ENCODE data around the gene DOK6. TPM values are rescaled to one million over a fixed set of nuclear protein-coding genes. Genes with fewer than 3 reads are reported as not detected.

The DOK6 gene
- total and polyA plus RNA-seq, 2 of the 13 experiments (the other 11 are each of a cell fraction or from before 2014, with no cell fraction given) = 17.0 to 17.2 TPM

GRCh38 chr18:69567813-69568488 is 167.3 kb downstream of the DOK6 start (continued):
- no peak for TF ChIP-seq SIX4 (CRISPR knock-in tag; IDR thresholded peaks at IDR 0.05)
- no peak for TF ChIP-seq ZNF136 (CRISPR knock-in tag; IDR thresholded peaks at IDR 0.05; ENCODE audit: low read depth)
- no peak for TF ChIP-seq PAXIP1 (CRISPR knock-in tag; conservative IDR thresholded peaks at IDR 0.05)
- TF ChIP-seq NCOA2 (CRISPR knock-in tag; IDR thresholded peaks at IDR 0.05) = peak; percentile 28; the same call in 1 of the 2 replicates
- TF ChIP-seq ZNF253 (CRISPR knock-in tag; IDR thresholded peaks at IDR 0.05; ENCODE audit: borderline replicate concordance) = no peak
- TF ChIP-seq NFYB (CRISPR knock-in tag; IDR thresholded peaks at IDR 0.05) = no peak
- no peak for TF ChIP-seq RFXAP (CRISPR knock-in tag; IDR thresholded peaks at IDR 0.05; ENCODE audit: borderline replicate concordance)
- TF ChIP-seq YEATS2 (CRISPR knock-in tag; IDR thresholded peaks at IDR 0.05; ENCODE audit: borderline replicate concordance) = no peak
- 0 out of 2 replicates have a peak, but pooled peaks have one; percentile 44 for TF ChIP-seq ERF (CRISPR knock-in tag; IDR thresholded peaks at IDR 0.05)
- TF ChIP-seq E2F2 (CRISPR knock-in tag; IDR thresholded peaks at IDR 0.05; ENCODE audit: borderline replicate concordance) = no peak
- TF ChIP-seq SAP130 (CRISPR knock-in tag; IDR thresholded peaks at IDR 0.05; ENCODE audit: low read depth) = no peak
- TF ChIP-seq ZNF331 (CRISPR knock-in tag; IDR thresholded peaks at IDR 0.05) = peak; percentile 68; the same call in 1 of the 2 replicates
- 0 out of 2 replicates have a peak, but pooled peaks have one; percentile 9 for TF ChIP-seq HNF4G (IDR thresholded peaks at IDR 0.05; ENCODE audit: borderline replicate concordance, low read depth, low read length)
- TF ChIP-seq HNF4G (CRISPR knock-in tag; IDR thresholded peaks at IDR 0.05; ENCODE audit: borderline replicate concordance, low read depth) = no peak
- peak; percentile 45; the same call in 1 of the 2 replicates for TF ChIP-seq RCOR2 (CRISPR knock-in tag; IDR thresholded peaks at IDR 0.05)
- TF ChIP-seq THYN1 (CRISPR knock-in tag; IDR thresholded peaks at IDR 0.05; ENCODE audit: borderline replicate concordance, low read depth) = no peak
- TF ChIP-seq FIP1L1 (IDR thresholded peaks at IDR 0.05; ENCODE audit: borderline replicate concordance, insufficient read depth, low read depth, low read length) = no peak
- TF ChIP-seq ZBTB37 (CRISPR knock-in tag; IDR thresholded peaks at IDR 0.05) = no peak
- no peak for TF ChIP-seq RFX3 (CRISPR knock-in tag; IDR thresholded peaks at IDR 0.05)
- TF ChIP-seq NFE2 (CRISPR knock-in tag; IDR thresholded peaks at IDR 0.05) = 0 out of 2 replicates have a peak, but pooled peaks have one; percentile 46
- peak; percentile 79; the same call in 1 of the 2 replicates for TF ChIP-seq ETV5 (CRISPR knock-in tag; IDR thresholded peaks at IDR 0.05; ENCODE audit: borderline replicate concordance)
- TF ChIP-seq PHF8 (CRISPR knock-in tag; IDR thresholded peaks at IDR 0.05) = no peak
- TF ChIP-seq NFIC (IDR thresholded peaks at IDR 0.05; ENCODE audit: low read length) = no peak
- TF ChIP-seq SNRNP70 (IDR thresholded peaks at IDR 0.05; ENCODE audit: low read depth, low read length) = no peak
- TF ChIP-seq TCF7 (IDR thresholded peaks at IDR 0.05; ENCODE audit: low read depth) = no peak
